GM21576 (cell line): ENCODE data around the gene TBC1D2B.
"Not testable (repeated sequence)": the region's sequence is repeated elsewhere in the genome, so short reads cannot be mapped to it uniquely, and the experiment has no call there.

ENCODE experiments used
- ATAC-seq: cut with Tn5 transposase; IDR thresholded peaks from one replicate; pipeline ENCODE4 v1.9.1; 2021; ENCODE audit warnings: mild to moderate bottlenecking, moderate library complexity; ENCODE audit not compliant: unreplicated experiment

The TBC1D2B gene

GRCh38 chr15:77992356-77993222 lies 84.9 kb downstream of the TBC1D2B start:
- ATAC-seq = no peak

- not testable (repeated sequence) for ATAC-seq
Observed at GRCh38 chr15:77991658-77992201, 85.8 kb downstream of the TBC1D2B start.

GRCh38 chr15:77991029-77991406 lies 86.5 kb downstream of the TBC1D2B start:
- ATAC-seq = no peak

DNA sequence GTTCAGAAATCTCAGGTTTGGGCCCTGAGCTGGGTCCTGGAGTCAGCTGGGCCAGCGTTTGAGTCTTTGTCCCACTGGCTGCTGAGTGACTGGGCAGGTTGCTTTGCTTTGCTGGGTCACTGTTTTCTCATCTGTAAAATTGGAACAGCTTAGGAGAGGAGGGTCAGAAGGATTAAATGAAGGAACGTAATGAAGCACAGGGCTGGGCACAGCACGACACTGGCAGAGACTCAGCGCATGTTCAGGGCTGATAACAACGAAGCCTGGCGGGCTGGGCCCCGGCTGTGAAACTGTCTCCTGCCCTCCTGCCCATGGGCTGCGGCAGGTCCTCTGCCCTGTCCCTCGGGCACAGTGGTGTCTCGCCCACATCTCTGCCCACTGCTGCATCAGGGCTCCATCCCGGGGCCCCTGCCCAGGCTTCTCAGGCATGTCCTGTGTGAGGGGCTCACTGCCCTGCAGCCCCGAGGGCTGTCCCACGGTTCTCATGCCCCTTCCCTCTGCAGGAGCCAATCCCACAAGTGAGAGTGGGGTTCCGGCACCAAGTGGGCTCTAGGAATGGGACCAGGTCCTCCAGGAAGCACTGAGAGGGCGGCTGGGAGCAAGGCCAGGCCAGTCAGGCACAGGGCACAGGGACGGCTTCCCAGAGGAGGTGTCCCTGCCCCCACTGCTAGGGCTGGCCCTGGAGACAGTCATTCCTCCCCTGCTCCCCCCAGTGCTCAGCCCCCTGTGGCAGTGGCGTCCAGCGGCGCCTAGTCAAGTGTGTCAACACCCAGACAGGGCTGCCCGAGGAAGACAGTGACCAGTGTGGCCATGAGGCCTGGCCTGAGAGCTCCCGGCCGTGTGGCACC lies 88.0 kb downstream of the TBC1D2B start:
- no peak for ATAC-seq

DNA sequence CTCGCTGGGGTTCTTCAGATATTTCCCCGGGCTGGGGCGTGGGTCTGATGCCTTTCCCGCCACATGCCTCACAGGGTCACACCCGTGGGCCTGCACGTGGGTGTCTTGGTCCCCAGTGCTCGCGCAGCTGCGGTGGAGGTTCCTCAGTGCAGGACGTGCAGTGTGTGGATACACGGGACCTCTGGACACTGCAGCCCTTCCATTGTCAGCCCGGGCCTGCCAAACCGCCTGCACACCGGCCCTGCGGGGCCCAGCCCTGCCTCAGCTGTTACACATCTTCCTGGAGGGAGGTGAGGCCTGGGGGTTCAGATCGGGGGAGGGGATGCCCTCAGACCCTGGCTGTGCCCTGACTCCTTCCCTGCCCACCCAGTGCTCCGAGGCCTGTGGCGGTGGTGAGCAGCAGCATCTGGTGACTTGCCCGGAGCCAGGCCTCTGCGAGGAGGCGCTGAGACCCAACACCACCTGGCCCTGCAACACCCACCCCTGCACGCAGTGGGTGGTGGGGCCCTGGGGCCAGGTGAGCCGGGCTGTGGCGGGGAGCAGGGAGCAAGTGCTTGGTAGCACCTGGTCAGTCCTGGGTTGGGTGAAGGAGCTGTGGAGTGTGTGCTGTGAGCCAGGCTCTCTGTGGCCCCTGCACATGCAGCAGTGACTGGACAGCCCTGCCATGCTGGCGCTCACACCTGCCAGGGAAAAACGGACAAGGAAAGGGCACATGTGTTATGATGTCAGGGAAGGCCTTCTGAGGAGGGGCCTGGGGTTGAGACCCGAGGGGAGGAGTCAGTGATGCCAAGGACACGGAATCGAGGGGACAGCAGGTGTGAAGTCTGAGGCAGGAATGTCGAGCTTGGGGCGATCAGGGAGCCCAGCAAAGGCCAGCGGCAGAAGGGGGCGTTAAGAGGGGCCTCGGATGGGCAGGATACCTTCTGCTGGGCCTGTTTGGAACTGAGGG lies 88.9 kb downstream of the TBC1D2B start:
- no peak for ATAC-seq

- ATAC-seq = not testable (repeated sequence)
Observed at GRCh38 chr15:77987765-77988136, 89.8 kb downstream of the TBC1D2B start.

DNA sequence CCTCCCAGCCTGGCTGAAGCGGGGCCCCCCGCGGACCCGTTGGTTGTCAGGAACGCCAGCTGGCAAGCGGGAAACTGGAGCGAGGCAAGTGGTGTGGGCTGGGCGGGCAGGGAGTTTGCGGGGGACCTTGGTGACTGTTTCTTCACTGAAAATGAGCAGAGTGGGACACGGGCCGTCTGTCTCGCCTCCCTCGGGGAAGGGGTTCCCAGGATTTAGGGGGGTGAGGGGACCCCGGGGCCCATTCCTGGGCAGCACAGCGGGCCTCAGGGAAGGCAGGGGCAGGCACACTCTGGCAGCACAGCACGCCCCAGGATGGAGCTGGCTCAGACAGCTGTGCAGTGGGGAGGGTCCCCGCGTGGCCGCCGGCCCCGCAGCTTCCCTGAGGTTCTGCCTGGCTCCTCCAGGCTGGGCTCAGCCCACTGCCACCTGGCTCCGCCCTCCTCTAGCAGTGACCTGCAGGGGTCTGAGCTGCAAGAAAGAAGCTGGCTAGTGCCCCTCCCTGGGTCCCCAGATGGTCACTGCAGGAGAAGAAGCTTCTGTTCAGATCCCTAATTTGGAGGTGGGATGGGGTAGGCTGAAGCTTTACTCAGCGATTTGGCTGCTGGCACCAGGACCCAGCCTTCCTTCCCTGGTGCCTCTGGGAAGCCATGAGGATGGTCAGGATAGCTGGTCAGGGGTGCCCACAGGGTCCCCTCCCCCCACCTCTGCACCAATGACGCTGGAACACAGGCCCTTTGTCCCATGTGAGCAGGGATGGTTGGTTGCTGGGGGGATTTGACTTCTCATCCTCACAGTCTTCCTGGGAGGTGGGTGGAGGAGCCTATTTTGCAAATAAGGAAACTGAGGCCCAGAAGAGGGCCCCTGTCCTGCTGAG lies 90.4 kb downstream of the TBC1D2B start:
- no peak for ATAC-seq

GRCh38 chr15:77985931-77986480 lies 91.5 kb downstream of the TBC1D2B start:
- no peak for ATAC-seq

GRCh38 chr15:77985031-77985930 lies 92.2 kb downstream of the TBC1D2B start:
- no peak for ATAC-seq

DNA sequence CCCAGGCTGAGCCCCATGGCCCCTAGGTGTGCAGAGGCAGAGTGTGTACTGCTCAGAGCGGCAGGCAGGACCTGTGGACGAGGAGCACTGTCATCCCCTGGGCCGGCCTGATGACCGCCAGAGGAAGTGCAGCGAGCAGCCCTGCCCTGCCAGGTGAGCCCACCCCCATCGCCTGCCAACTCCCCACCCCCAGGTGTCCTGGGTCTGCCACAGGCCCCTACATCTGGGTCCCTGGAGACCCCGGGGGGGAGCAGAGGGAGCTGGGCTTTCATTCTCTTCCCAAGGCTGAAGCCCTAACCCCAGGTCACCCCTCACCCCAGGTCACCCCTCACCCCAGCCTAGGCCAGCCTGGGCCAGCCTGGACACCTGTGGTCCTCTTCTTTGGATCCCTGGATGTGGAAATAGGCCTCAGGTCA lies 93.1 kb downstream of the TBC1D2B start:
- ATAC-seq = no peak

- ATAC-seq = no peak
Observed at GRCh38 chr15:77983708-77984445, 93.6 kb downstream of the TBC1D2B start.

- ATAC-seq = no peak
Observed at GRCh38 chr15:77983091-77983707, 94.3 kb downstream of the TBC1D2B start.

DNA sequence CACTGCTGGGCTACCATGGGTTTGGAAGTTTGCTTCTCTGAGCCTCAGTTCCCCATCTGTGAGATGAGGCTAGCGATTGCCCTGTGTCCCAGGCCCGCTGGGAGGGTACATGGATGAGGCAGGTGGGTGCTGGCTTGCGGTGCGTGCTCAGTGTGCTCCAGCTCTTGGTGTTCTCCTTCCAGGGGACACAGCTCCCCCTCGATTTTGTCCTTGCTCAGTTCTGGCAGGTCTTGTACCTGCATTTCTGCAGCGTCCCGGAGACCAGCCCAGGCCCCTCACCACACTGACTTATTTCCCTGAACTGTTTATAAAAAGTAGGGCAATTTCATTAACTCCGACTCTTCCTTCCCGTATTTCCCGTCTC lies 95.4 kb downstream of the TBC1D2B start:
- ATAC-seq = no peak

- ATAC-seq = no peak
Observed at GRCh38 chr15:77981281-77982126, 96.0 kb downstream of the TBC1D2B start.

DNA sequence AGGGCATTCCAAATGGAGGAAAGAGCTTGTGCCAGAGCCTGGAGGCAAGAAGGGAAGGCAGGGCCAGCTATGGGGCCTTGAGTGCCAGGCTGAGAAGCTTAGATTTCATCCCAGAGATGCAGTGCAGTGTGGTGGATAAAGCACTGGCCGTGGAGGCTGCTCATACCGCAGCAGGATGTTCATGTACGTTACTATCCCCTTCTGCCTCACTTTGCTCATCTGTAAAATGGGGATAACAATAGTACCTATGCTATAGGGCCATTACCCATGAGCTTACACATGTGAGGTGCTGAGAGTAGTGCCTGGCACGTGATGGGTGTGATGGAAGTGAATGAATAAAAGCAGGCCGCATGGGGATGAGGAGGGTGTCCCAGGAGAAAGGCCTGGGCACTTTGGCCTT lies 96.8 kb downstream of the TBC1D2B start:
- not testable (repeated sequence) for ATAC-seq

DNA sequence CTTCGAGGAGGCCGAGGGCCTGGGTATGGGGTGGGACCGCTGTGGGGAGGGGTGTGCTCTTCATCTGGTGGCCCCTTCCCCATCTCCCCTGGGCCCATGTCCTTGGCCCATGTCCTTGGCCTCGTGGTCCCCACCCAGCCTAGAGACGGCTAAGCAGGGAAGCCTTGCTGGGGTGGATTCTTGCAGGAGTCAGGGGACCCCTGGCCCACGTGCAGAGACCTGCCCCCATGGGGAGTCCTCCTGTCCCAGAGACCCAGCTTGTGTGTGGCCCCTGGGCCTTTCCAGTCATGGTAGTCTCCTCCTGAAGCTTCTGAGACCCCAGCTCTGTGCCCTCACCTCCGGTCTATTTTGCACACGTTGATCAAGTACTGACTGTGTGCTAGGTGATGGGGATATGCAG lies 97.4 kb downstream of the TBC1D2B start:
- no peak for ATAC-seq
